ENCODE measurements around the gene MACROD2. TPM values are rescaled to one million over a fixed set of nuclear protein-coding genes. Genes with fewer than 3 reads are reported as not detected.

Gene MACROD2
- total RNA-seq, 4 donors from 2014 or later: 4.0 to 14.1 (median 10.4) TPM

- Histone ChIP-seq H3K4me1 (peaks cover 0 to 12% (median 0%) of the 10 kb centered on the region in 4 donors), H3K27me3 (no peaks in the 10 kb centered on the region), H3K9me3 (peaks cover 0 to 9% (median 3%) of the 10 kb centered on the region in 4 donors), H3K27ac (no peak overlapping the region), H3K4me3 (no peak overlapping the region), H3K36me3 (no peaks in the 10 kb centered on the region)
- no peak for TF ChIP-seq EP300 (IDR thresholded peaks at IDR 0.05)
- TF ChIP-seq CTCF (IDR thresholded peaks at IDR 0.05): no peak
- TF ChIP-seq POLR2A (IDR thresholded peaks at IDR 0.05): no peak
- no peak for DNase-seq (ENCODE audit: low spot score in 2 of 2)
- WGBS, 2 donors: 80 to 100% methylated on average over 1 to 2 of the region's 2 CpGs
Observed at GRCh38 chr20:16082051-16082550, 2086.8 kb downstream of the MACROD2 start.

GRCh38 chr20:16083639-16084280 is 2088.4 kb downstream of the MACROD2 start:
- no peak overlapping the region for H3K4me3 ChIP-seq
- peaks cover 0 to 9% (median 3%) of the 10 kb centered on the region in 4 donors for H3K9me3 ChIP-seq
- H3K27ac ChIP-seq: no peak overlapping the region
- no peaks in the 10 kb centered on the region for H3K27me3 ChIP-seq
- TF ChIP-seq POLR2A (IDR thresholded peaks at IDR 0.05): no peak
- no peak for TF ChIP-seq EP300 (IDR thresholded peaks at IDR 0.05)
- no peak for TF ChIP-seq CTCF (IDR thresholded peaks at IDR 0.05)
- no peak for DNase-seq (ENCODE audit: low spot score in 2 of 2)
- H3K4me1 ChIP-seq: peaks cover 0 to 12% (median 0%) of the 10 kb centered on the region in 4 donors
- no peaks in the 10 kb centered on the region for H3K36me3 ChIP-seq

GRCh38 chr20:16095226-16095625 is 2099.9 kb downstream of the MACROD2 start:
- WGBS, 2 donors: 50 to 80% methylated on average over 1 to 2 of the region's 2 CpGs
- H3K4me3 ChIP-seq: no peak overlapping the region
- DNase-seq (ENCODE audit: low spot score in 2 of 2): no peak

GRCh38 chr20:16096756-16097326 is 2101.5 kb downstream of the MACROD2 start:
- 89 to 93% methylated on average over 4 of the region's 4 CpGs for WGBS, 2 donors
- no peak for DNase-seq (ENCODE audit: low spot score in 2 of 2)
- Histone ChIP-seq H3K9me3 (no peaks in the 10 kb centered on the region), H3K27ac (no peak overlapping the region), H3K27me3 (no peaks in the 10 kb centered on the region), H3K4me3 (no peak overlapping the region), H3K4me1 (peaks cover 0 to 26% (median 4%) of the 10 kb centered on the region in 4 donors), H3K36me3 (no peaks in the 10 kb centered on the region)
- TF ChIP-seq CTCF (IDR thresholded peaks at IDR 0.05): no peak
- no peak for TF ChIP-seq EP300 (IDR thresholded peaks at IDR 0.05)
- no peak for TF ChIP-seq POLR2A (IDR thresholded peaks at IDR 0.05)

More at GRCh38 chr20:16095226-16095625, 2099.9 kb downstream of the MACROD2 start:
- H3K9me3 ChIP-seq: peaks cover 0 to 9% (median 4%) of the 10 kb centered on the region in 4 donors
- no peaks in the 10 kb centered on the region for H3K27me3 ChIP-seq
- peaks cover 0 to 22% (median 4%) of the 10 kb centered on the region in 4 donors for H3K4me1 ChIP-seq
- TF ChIP-seq POLR2A (IDR thresholded peaks at IDR 0.05) (no peak), CTCF (IDR thresholded peaks at IDR 0.05) (no peak), EP300 (IDR thresholded peaks at IDR 0.05) (no peak)
- H3K36me3 ChIP-seq: no peaks in the 10 kb centered on the region
- no peak overlapping the region for H3K27ac ChIP-seq

GRCh38 chr20:16097788-16098187 is 2102.5 kb downstream of the MACROD2 start:
- Histone ChIP-seq H3K4me1 (peaks cover 0 to 26% (median 4%) of the 10 kb centered on the region in 4 donors), H3K4me3 (no peak overlapping the region), H3K36me3 (no peaks in the 10 kb centered on the region), H3K27ac (no peak overlapping the region), H3K27me3 (no peaks in the 10 kb centered on the region), H3K9me3 (no peaks in the 10 kb centered on the region)
- TF ChIP-seq EP300 (IDR thresholded peaks at IDR 0.05): no peak
- TF ChIP-seq CTCF (IDR thresholded peaks at IDR 0.05): no peak
- TF ChIP-seq POLR2A (IDR thresholded peaks at IDR 0.05): no peak
- DNase-seq (ENCODE audit: low spot score in 2 of 2): no peak
- 91 to 97% methylated on average over 4 of the region's 4 CpGs for WGBS, 2 donors

Measured in tibial nerve (tissue), 4 donors.